Breast epithelium (tissue), 4 donors: ENCODE measurements around the gene GATAD2B. TPM values are rescaled to one million over a fixed set of nuclear protein-coding genes. Genes with fewer than 3 reads are reported as not detected.

Experiments
- DNase-seq, 2 donors: peaks; one replicate each; pipeline ENCODE4 v3.0.0-alpha.2; 2019; ENCODE audit warnings: low spot score in 2 of 2
- H3K27ac ChIP-seq, 2 donors: fragments of 200-600 bp; sonication (generic) in 1 of 2; one replicate each; pipeline ENCODE4 v1.5.1; 2016 to 2019; ENCODE audit warnings: mild to moderate bottlenecking in 1 of 2
- H3K27me3 ChIP-seq, 2 donors: fragments of 200-600 bp; sonication (generic) in 1 of 2; one replicate each; pipeline versions ENCODE4 v1.5.1 to v1.6.0; 2017 to 2019; ENCODE audit warnings: control low read depth in 1 of 2, mild to moderate bottlenecking in 1 of 2
- H3K36me3 ChIP-seq: fragments of 200-600 bp; one replicate; pipeline ENCODE4 v1.5.1; 2019
- H3K4me1 ChIP-seq, 2 donors: fragments of 200-600 bp; sonication (generic); one replicate each; pipeline ENCODE4 v1.5.1; 2016 to 2019; ENCODE audit warnings: control low read depth in 1 of 2
- H3K4me3 ChIP-seq, 3 donors: fragments of 200-600 bp; sonication (generic); 1 replicate in 2 of 3; 2 replicates in 1 of 3; pipeline ENCODE4 v1.5.1; 2016 to 2019; ENCODE audit warnings: mild to moderate bottlenecking in 3 of 3, moderate library complexity in 2 of 3
- H3K9me3 ChIP-seq, 2 donors: fragments of 200-600 bp; sonication (generic) in 1 of 2; one replicate each; pipeline ENCODE4 v1.5.1; 2016 to 2019; ENCODE audit warnings: control low read depth in 1 of 2
- POLR2A ChIP-seq: fragments of 450-650 bp; IDR thresholded peaks from one replicate; pipeline ENCODE4 v1.6.1; 2016; ENCODE audit warnings: antibody characterized with exemption, mild to moderate bottlenecking, moderate library complexity
- POLR2AphosphoS5 ChIP-seq, 3 donors: sonication (generic); formaldehyde crosslinking; IDR thresholded peaks; one replicate each; pipeline ENCODE4 v1.6.1; 2017; ENCODE audit warnings: antibody characterized with exemption in 3 of 3
- intact Hi-C: fragments of 100-400 bp; cut with DNase I; formaldehyde crosslinking; loops from one replicate; pipeline ENCODE4 v1.15.1; 2023; ENCODE audit warnings: low total_unique reads
- total RNA-seq, 3 donors: library from RNA; depleted of rRNA; stranded (reverse); fragments of >200 nt; gene quantifications; one replicate each; pipeline ENCODE4 v1.1.0, GENCODE V29; 2016
- TF ChIP-seq, protein P1 (sequence below), 3 donors: fragments of 450-650 bp; IDR thresholded peaks; one replicate each; pipeline ENCODE4 v1.5.1; 2016 to 2017; ENCODE audit warnings: antibody characterized with exemption in 3 of 3, mild to moderate bottlenecking in 3 of 3, moderate library complexity in 3 of 3

Gene GATAD2B
- total RNA-seq, 3 donors from 2014 or later: 18.7 to 21.2 (median 20.0) TPM

DNA sequence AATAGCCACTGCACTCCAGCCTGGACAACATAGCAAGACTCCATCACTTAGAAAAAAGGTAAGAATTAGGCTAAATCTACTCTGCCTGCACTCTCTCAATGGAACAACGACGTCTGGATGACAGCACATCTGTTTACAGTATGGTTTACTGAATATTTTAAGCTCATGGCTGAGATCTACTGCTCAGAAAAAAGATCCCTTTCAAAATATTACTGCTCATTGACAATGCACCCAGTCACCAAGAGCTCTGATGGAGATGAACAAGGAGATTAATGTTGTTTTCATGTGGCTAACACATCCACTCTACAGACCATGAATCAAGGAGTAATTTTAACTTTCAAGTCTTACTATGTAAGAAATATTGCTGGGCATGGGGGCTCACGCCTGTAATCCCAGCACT lies 89.6 kb downstream of the GATAD2B start:
- TF ChIP-seq, protein P1, sequence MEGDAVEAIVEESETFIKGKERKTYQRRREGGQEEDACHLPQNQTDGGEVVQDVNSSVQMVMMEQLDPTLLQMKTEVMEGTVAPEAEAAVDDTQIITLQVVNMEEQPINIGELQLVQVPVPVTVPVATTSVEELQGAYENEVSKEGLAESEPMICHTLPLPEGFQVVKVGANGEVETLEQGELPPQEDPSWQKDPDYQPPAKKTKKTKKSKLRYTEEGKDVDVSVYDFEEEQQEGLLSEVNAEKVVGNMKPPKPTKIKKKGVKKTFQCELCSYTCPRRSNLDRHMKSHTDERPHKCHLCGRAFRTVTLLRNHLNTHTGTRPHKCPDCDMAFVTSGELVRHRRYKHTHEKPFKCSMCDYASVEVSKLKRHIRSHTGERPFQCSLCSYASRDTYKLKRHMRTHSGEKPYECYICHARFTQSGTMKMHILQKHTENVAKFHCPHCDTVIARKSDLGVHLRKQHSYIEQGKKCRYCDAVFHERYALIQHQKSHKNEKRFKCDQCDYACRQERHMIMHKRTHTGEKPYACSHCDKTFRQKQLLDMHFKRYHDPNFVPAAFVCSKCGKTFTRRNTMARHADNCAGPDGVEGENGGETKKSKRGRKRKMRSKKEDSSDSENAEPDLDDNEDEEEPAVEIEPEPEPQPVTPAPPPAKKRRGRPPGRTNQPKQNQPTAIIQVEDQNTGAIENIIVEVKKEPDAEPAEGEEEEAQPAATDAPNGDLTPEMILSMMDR (IDR thresholded peaks at IDR 0.05): no peak
- TF ChIP-seq POLR2AphosphoS5 (IDR thresholded peaks at IDR 0.05) (no peak), POLR2A (no peak)
- Histone ChIP-seq H3K27ac (no peak overlapping the region), H3K9me3 (no peaks in the 10 kb centered on the region), H3K4me1 (no peaks in the 10 kb centered on the region), H3K27me3 (no peaks in the 10 kb centered on the region), H3K4me3 (no peak overlapping the region), H3K36me3 (no peaks in the 10 kb centered on the region)
- intact Hi-C loops: no loop called here
- DNase-seq: no peak

DNA sequence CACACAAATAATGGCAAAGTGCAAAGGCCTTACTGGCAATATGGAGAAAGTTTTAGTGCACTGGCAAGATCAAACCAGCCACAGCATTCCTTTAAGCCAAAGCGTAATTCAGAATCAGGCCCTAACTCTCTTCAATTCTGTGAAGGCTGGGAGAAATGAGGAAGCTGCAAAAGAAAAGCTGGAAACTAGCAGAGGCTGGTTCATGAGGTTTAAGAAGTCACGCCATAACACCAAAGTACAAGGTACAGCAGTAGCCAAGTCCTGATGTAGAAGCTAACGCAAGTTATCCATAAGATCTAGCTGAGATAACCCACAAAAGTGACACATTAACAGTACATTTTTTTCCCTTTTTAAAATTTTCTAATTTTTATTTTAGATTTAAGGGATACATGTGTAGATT lies 90.5 kb downstream of the GATAD2B start:
- TF ChIP-seq POLR2A: no peak
- no peak for TF ChIP-seq POLR2AphosphoS5 (IDR thresholded peaks at IDR 0.05)
- TF ChIP-seq, protein P1 (IDR thresholded peaks at IDR 0.05): no peak
- no peaks in the 10 kb centered on the region for H3K4me1 ChIP-seq

DNA sequence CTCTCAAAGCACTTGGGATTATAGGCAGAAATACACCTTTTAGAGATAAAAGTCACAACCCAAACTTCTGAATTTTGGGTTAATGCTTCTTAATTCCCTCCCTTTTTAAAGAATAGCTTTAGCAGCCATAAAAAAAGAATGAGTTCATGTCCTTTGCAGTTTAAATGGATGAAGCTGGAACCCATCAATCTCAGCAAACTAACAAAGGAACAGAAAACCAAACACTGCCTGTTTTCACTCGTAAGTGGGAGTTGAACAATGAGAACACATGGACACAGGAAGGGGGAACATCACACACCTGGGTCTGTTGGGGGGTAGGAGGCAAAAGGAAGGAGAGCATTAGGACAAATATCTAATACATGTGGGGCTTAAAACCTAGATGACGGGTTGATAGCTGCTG lies 91.7 kb downstream of the GATAD2B start:
- no peaks in the 10 kb centered on the region for H3K4me1 ChIP-seq
- H3K9me3 ChIP-seq: no peaks in the 10 kb centered on the region
- H3K36me3 ChIP-seq: no peaks in the 10 kb centered on the region
- H3K4me3 ChIP-seq: no peak overlapping the region
- H3K27ac ChIP-seq: no peak overlapping the region
- intact Hi-C loops: no loop called here
- TF ChIP-seq POLR2AphosphoS5 (IDR thresholded peaks at IDR 0.05) (no peak), POLR2A (no peak)
- TF ChIP-seq, protein P1 (IDR thresholded peaks at IDR 0.05): no peak
- DNase-seq: no peak
- no peaks in the 10 kb centered on the region for H3K27me3 ChIP-seq

More for the DNA sequence above, 90.5 kb downstream of the GATAD2B start:
- H3K4me3 ChIP-seq: no peak overlapping the region
- DNase-seq: no peak
- H3K27me3 ChIP-seq: no peaks in the 10 kb centered on the region
- intact Hi-C loops: no loop called here
- H3K27ac ChIP-seq: no peak overlapping the region
- no peaks in the 10 kb centered on the region for H3K9me3 ChIP-seq
- no peaks in the 10 kb centered on the region for H3K36me3 ChIP-seq

DNA sequence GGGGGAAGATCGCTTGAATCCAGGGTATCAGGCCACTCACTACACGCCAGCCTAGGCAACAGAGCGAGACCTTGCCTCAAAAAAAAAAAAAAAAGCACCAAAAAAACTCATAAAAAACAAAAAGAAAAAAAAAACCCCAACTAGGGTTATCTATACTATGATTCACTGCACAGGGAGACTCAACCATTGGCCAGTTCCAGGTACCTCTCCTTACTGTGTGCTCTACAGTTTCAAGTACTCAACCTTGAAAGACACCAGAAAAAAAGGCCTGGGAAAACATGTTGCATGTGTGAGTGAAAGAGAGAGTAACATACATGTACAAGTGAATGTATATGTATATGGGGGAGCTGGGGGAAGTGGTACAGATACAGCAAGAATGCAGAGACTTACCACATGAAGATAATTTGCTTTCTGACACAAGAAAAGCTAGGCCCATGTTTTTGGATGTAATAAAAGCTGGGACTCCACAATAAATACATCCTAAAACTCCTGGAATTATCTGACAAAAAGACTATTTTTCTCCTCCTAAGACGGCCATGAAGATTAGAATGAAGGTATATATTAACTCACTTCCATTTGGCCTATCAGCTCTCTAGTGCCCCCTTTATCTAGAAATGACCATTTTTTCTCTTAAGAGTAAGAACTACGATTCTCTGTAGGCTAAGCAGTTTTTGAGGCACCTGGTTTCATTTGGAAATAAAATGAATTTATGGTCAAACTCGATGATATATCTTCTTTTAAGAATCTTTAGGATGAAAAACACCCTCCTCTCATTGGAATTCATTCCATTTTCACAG lies 95.4 kb downstream of the GATAD2B start:
- no peaks in the 10 kb centered on the region for H3K36me3 ChIP-seq
- DNase-seq: no peak
- TF ChIP-seq POLR2A (no peak), POLR2AphosphoS5 (IDR thresholded peaks at IDR 0.05) (no peak)
- TF ChIP-seq, protein P1 (IDR thresholded peaks at IDR 0.05): no peak
- no peaks in the 10 kb centered on the region for H3K27me3 ChIP-seq
- H3K27ac ChIP-seq: no peak overlapping the region
- H3K9me3 ChIP-seq: no peaks in the 10 kb centered on the region
- intact Hi-C loops: no loop called here
- no peak overlapping the region for H3K4me3 ChIP-seq
- H3K4me1 ChIP-seq: no peaks in the 10 kb centered on the region

DNA sequence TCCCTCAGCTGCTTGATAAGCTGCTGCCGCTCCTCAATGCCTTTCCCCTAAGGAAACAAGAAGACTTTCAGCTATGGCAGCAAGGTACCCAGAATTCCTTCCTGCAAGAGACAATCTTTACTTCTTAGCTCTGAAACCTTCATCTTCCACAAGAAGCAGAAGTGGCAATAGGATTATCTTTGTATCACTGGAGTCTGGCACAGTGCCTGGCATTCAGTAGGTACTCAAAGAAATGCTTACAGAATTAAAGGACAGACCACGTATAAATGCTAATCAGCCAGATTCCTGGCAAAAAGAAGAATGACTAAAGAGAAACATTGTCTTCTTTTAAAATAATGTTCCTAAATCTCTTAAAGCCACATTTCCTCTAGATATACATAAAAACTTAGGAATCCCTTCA lies 103.9 kb downstream of the GATAD2B start:
- no peak for DNase-seq

More for the DNA sequence above, 103.9 kb downstream of the GATAD2B start:
- Histone ChIP-seq H3K27ac (no peak overlapping the region), H3K4me1 (no peaks in the 10 kb centered on the region), H3K4me3 (no peak overlapping the region), H3K9me3 (no peaks in the 10 kb centered on the region), H3K36me3 (peaks cover 8% of the 10 kb centered on the region), H3K27me3 (no peaks in the 10 kb centered on the region)
- intact Hi-C loops: no loop called here
- TF ChIP-seq POLR2A: no peak
- TF ChIP-seq, protein P1 (IDR thresholded peaks at IDR 0.05): no peak
- TF ChIP-seq POLR2AphosphoS5 (IDR thresholded peaks at IDR 0.05): no peak
